Uterus (tissue), 4 donors: Measurements from ENCODE around the gene ALG14. TPM values are rescaled to one million over a fixed set of nuclear protein-coding genes. Genes with fewer than 3 reads are reported as not detected.

Experiments used
- DNase-seq, 2 donors: peaks; one replicate each; pipeline ENCODE4 v3.0.0-alpha.2; 2019 to 2020
- H3K27ac ChIP-seq, 2 donors: fragments of 200-600 bp; sonication (generic); 1 replicate in 1 of 2; 2 replicates in 1 of 2; pipeline ENCODE4 v1.5.1; 2016 to 2018
- H3K27me3 ChIP-seq, 2 donors: fragments of 200-600 bp; sonication (generic); one replicate each; pipeline ENCODE4 v1.5.1; 2018 to 2019; ENCODE audit warnings: control low read depth in 1 of 2
- H3K36me3 ChIP-seq, 2 donors: fragments of 200-600 bp; sonication (generic); one replicate each; pipeline ENCODE4 v1.5.1; 2019; ENCODE audit warnings: control low read depth in 1 of 2
- H3K4me1 ChIP-seq, 2 donors: fragments of 200-600 bp; sonication (generic); one replicate each; pipeline ENCODE4 v1.5.1; 2018 to 2019; ENCODE audit warnings: control low read depth in 1 of 2
- H3K4me3 ChIP-seq, 2 donors: fragments of 200-600 bp; sonication (generic); 1 replicate in 1 of 2; 2 replicates in 1 of 2; pipeline ENCODE4 v1.5.1; 2018 to 2019; ENCODE audit warnings: mild to moderate bottlenecking in 1 of 2
- H3K9me3 ChIP-seq, 2 donors: fragments of 200-600 bp; sonication (generic); one replicate each; pipeline ENCODE4 v1.5.1; 2019; ENCODE audit warnings: control low read depth in 1 of 2
- POLR2A ChIP-seq, 2 donors: fragments of 450-650 bp; IDR thresholded peaks; one replicate each; pipeline ENCODE4 v1.6.1; 2016; ENCODE audit warnings: antibody characterized with exemption in 2 of 2, mild to moderate bottlenecking in 1 of 2, moderate library complexity in 1 of 2
- intact Hi-C: fragments of 100-400 bp; cut with DNase I; formaldehyde crosslinking; loops from one replicate; pipeline ENCODE4 v1.15.1; 2023; ENCODE audit warnings: low total_unique reads
- total RNA-seq, 4 donors: library from RNA; depleted of rRNA in 3 of 4; stranded (reverse); fragments of >200 nt in 3 of 4; gene quantifications; one replicate each; pipeline versions ENCODE4 v1.1.0 to v1.2.4, GENCODE V29; 2014 to 2023
- TF ChIP-seq, protein P1 (sequence below), 4 experiments: fragments of 200-600 bp in 2 of 4; fragments of 450-650 bp in 2 of 4; sonication (generic) in 2 of 4; IDR thresholded peaks; one replicate each; pipeline ENCODE4 v1.5.1; 2016 to 2019; ENCODE audit warnings: antibody characterized with exemption in 4 of 4, mild to moderate bottlenecking in 2 of 4, moderate library complexity in 1 of 4
- donor health status: DM: yes; HTN: yes; CAD: no.

ALG14 gene
- total RNA-seq, 4 donors from 2014 or later: 0.51 to 6.7 (median 1.6) TPM

DNA sequence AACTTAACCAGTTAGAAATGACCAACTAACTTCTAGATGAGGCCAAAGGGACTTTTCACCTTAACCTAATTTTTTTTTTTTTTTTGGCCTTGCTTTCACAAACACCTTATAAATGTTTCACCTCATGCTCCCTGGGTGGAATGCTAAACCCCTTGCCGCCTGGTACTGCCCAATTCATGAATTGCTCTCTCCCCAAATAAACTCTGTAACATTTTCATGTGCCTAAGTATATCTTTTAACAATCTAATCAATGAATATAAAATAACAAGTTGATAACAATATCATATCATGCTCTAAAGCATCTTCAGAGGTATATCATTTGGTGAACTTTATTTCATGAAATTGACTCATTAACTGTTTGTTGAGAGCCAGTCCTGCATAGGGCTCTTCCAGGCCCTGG lies 134.9 kb downstream of the ALG14 start:
- no peaks in the 10 kb centered on the region for H3K27me3 ChIP-seq
- H3K4me3 ChIP-seq: no peak overlapping the region
- no peak for TF ChIP-seq POLR2A (IDR thresholded peaks at IDR 0.05)
- TF ChIP-seq, protein P1, sequence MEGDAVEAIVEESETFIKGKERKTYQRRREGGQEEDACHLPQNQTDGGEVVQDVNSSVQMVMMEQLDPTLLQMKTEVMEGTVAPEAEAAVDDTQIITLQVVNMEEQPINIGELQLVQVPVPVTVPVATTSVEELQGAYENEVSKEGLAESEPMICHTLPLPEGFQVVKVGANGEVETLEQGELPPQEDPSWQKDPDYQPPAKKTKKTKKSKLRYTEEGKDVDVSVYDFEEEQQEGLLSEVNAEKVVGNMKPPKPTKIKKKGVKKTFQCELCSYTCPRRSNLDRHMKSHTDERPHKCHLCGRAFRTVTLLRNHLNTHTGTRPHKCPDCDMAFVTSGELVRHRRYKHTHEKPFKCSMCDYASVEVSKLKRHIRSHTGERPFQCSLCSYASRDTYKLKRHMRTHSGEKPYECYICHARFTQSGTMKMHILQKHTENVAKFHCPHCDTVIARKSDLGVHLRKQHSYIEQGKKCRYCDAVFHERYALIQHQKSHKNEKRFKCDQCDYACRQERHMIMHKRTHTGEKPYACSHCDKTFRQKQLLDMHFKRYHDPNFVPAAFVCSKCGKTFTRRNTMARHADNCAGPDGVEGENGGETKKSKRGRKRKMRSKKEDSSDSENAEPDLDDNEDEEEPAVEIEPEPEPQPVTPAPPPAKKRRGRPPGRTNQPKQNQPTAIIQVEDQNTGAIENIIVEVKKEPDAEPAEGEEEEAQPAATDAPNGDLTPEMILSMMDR (IDR thresholded peaks at IDR 0.05): no peak
- no peak for DNase-seq
- H3K36me3 ChIP-seq: no peaks in the 10 kb centered on the region
- H3K27ac ChIP-seq: no peak overlapping the region
- peaks cover 0 to 6% of the 10 kb centered on the region in 2 donors for H3K4me1 ChIP-seq
- intact Hi-C loops: no loop called here
- no peaks in the 10 kb centered on the region for H3K9me3 ChIP-seq

DNA sequence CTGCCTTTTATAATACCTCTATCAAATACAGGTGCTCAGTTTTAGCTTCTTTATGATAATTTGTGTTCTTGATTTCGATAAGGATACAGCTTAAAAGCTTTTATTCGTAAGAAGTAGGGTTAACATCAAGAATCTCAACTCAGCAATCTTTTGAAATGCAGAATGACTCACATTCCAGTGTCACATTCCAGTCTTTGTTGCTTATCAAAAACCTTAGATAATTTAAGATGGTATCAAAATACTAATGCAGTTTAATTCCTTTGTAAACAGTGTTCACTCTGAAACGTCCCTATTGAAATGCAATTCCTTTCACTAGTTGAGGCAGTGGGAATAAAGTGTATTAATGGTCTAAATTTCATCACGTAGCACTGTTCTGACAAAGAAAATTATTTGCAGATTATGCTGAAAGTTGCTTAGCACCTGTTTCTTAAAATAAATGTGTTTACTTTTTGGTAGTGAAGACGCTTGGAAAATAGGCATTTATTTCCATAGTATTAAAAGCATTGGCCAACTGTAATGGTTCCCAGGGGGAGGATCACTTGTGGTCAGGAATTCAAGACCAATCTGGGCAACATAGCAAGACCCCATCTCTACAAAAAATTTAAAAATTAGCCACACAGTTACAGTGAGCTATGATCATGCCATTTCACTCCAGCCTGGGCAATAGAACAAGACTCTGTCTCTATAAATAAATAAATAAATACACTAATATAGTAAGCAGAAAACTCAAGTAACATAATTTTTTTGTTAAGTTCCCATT lies 135.7 kb downstream of the ALG14 start:
- H3K27me3 ChIP-seq: no peaks in the 10 kb centered on the region
- H3K4me3 ChIP-seq: no peak overlapping the region
- TF ChIP-seq POLR2A (IDR thresholded peaks at IDR 0.05): no peak
- TF ChIP-seq, protein P1 (IDR thresholded peaks at IDR 0.05): no peak
- no peak for DNase-seq
- intact Hi-C loops: no loop called here
- no peaks in the 10 kb centered on the region for H3K9me3 ChIP-seq
- peak overlapping the region; percentile 3 to 13 for H3K27ac ChIP-seq
- H3K36me3 ChIP-seq: no peaks in the 10 kb centered on the region
- H3K4me1 ChIP-seq: peaks cover 0 to 6% of the 10 kb centered on the region in 2 donors

DNA sequence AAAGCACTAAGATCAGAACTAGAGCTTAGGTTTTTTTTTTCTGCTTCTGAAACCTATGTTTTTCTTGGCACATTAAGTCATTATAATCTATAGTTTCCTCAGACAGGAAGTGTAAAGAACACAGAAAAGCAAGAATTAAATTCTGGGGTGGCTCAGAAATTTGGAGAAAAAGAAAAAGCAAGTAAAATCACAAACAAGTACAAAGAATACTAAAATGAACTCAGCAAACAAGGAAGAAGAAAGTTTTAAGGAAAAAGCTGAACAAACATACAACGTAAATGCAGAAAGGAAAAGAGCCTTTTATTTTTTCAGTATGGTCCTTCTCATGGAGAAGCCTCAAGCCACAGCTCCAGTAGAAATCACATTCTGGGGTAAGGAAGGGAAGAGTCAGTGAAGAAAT lies 137.3 kb downstream of the ALG14 start:
- intact Hi-C loops: no loop called here
- no peak for TF ChIP-seq POLR2A (IDR thresholded peaks at IDR 0.05)
- TF ChIP-seq, protein P1 (IDR thresholded peaks at IDR 0.05): no peak
- Histone ChIP-seq H3K27ac (peak overlapping the region; percentile 1 to 3), H3K27me3 (no peaks in the 10 kb centered on the region), H3K9me3 (no peaks in the 10 kb centered on the region), H3K36me3 (no peaks in the 10 kb centered on the region), H3K4me1 (peaks cover 0 to 6% of the 10 kb centered on the region in 2 donors), H3K4me3 (no peak overlapping the region)
- no peak for DNase-seq

DNA sequence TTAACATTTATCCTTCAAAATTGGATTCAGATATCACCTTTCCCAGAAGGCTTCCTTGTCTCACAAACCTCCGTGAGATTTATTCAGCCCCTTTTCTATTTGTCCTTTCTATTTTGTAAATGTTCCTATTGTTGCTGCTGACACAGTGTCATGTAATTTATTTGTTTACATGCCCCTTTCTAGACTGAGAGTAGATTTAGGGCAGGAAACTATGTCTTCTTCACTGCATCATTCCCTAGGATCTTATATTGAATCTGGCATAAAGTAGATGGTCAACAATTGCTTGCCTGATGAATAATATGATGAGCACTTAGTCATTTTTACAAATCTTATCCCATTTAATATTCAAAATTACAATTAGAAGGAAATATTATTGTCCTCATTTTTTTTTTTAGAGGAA lies 137.7 kb downstream of the ALG14 start:
- peaks cover 0 to 6% of the 10 kb centered on the region in 2 donors for H3K4me1 ChIP-seq
- intact Hi-C loops: no loop called here
- no peak overlapping the region for H3K27ac ChIP-seq

DNA sequence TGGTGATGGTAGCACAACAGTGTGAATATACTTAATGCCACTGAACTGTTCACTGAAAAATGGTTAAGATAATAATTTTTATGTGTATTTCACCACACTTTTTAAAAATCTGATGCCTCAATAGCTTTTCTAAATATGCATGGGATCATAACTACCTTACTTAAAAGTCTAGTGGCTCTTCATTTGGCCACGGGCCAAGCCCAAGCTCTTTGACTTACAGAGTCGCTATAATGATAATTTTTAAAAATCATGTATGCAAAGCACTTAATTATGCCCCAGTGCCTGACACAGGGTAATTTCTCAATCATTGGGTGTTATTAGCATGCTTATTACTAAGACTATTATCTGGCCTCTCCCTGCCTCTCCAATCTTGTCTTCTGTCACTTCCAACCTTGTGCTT lies 138.2 kb downstream of the ALG14 start:
- DNase-seq: no peak
- Histone ChIP-seq H3K4me3 (no peak overlapping the region), H3K27ac (no peak overlapping the region), H3K36me3 (no peaks in the 10 kb centered on the region), H3K27me3 (no peaks in the 10 kb centered on the region), H3K4me1 (peaks cover 0 to 6% of the 10 kb centered on the region in 2 donors), H3K9me3 (no peaks in the 10 kb centered on the region)
- TF ChIP-seq, protein P1 (IDR thresholded peaks at IDR 0.05): no peak
- no peak for TF ChIP-seq POLR2A (IDR thresholded peaks at IDR 0.05)
- intact Hi-C loops: no loop called here

More for the DNA sequence above, 137.7 kb downstream of the ALG14 start:
- H3K36me3 ChIP-seq: no peaks in the 10 kb centered on the region
- H3K4me3 ChIP-seq: no peak overlapping the region
- no peaks in the 10 kb centered on the region for H3K9me3 ChIP-seq
- H3K27me3 ChIP-seq: no peaks in the 10 kb centered on the region
- no peak for DNase-seq
- TF ChIP-seq, protein P1 (IDR thresholded peaks at IDR 0.05): no peak
- TF ChIP-seq POLR2A (IDR thresholded peaks at IDR 0.05): no peak
